Right cardiac atrium (tissue), 5 donors: ENCODE data around the gene CRHR1. TPM values are rescaled to one million over a fixed set of nuclear protein-coding genes. Genes with fewer than 3 reads are reported as not detected.
A peak's percentile ranks its signal among the peaks of the same experiment; 100 is the strongest.

Experiments used
- ATAC-seq, 2 donors: fragments of 200-7000 bp; cut with Tn5 transposase; one replicate each; pipeline versions ENCODE4 v1.8.0 to v1.9.1; 2020; ENCODE audit warnings: moderate library complexity in 2 of 2, mild to moderate bottlenecking in 1 of 2
- DNase-seq, 3 donors: peaks; one replicate each; pipeline ENCODE4 v3.0.0-alpha.2; 2020
- H3K27ac ChIP-seq: one replicate; pipeline ENCODE4 v1.5.1; 2013; ENCODE audit warnings: mild to moderate bottlenecking, low read length, control low read depth, moderate library complexity
- H3K27me3 ChIP-seq: one replicate; pipeline ENCODE4 v1.6.1; 2013; ENCODE audit not compliant: control insufficient read depth, insufficient read depth
- H3K4me1 ChIP-seq: one replicate; pipeline ENCODE4 v1.6.1; 2013; ENCODE audit warnings: low read length; ENCODE audit not compliant: control insufficient read depth, insufficient read depth
- H3K4me3 ChIP-seq: one replicate; pipeline ENCODE4 v1.5.1; 2013; ENCODE audit warnings: low read length, control low read depth
- H3K9me3 ChIP-seq: one replicate; pipeline ENCODE4 v1.6.1; 2013; ENCODE audit warnings: low read length; ENCODE audit not compliant: control insufficient read depth
- WGBS: extraction: QIAGEN DNeasy Blood & Tissue Kit; methylation state at CpG from one replicate; pipeline ENCODE4 v1.1.7; 2013; 5-methylcytosine and 5-hydroxymethylcytosine counted together
- intact Hi-C, 4 donors: fragments of 100-400 bp; cut with DNase I; formaldehyde crosslinking; loops; one replicate each; pipeline versions ENCODE4 v1.11.0 to v1.14.0; 2022 to 2023
- polyA plus RNA-seq: library from polyadenylated mRNA; stranded (reverse); fragments of 200-250 nt; gene quantifications from one replicate; pipeline ENCODE4 v1.2.3, GENCODE V29; 2013
- total RNA-seq, 4 donors: library from RNA; stranded (reverse); fragmentation: NEBNext Ultra II Directional; extraction: Animal tissue kit (Norgen Biotek cat#: 25700); gene quantifications; one replicate each; pipeline ENCODE4 v1.2.1, GENCODE V29; 2021
- donor health status: healthy with polysubstance abuse.
- donor health status: DM: no; HTN: yes; CAD: no.
- donor health status: DM: no; HTN: no; CAD: no.
- donor health status: DM: no; HTN: yes; CAD: no; lungs with severe emphysema.
- donor health status: DM: yes; HTN: yes; CAD: no.

CRHR1 gene
- total and polyA plus RNA-seq, 5 donors, result not detected

DNA sequence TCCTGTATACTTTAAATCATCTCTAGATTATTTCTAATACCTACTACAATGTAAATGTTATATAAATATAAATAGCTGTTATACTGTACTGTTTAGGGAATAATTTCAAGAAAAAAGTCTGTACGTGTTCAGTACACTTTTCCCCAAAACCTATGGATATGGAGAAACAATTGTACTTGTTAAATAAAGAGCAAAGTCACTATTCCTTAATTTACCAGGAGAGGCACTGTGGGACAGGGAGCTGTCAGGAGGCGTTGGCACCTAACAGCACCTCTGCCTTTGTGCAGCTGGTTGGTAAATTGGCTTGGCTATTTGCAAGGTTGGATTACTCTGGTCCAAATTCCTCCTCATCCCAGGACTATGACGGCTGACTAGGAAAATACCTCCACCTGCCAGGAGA, 28.0 kb downstream of the CRHR1 start:
- no peak overlapping the region for H3K4me3 ChIP-seq
- no peaks in the 10 kb centered on the region for H3K27me3 ChIP-seq
- DNase-seq (no peak), ATAC-seq (no peak)
- intact Hi-C loops, result no loop called here
- no peak overlapping the region for H3K27ac ChIP-seq
- no peaks in the 10 kb centered on the region for H3K9me3 ChIP-seq
- 65% methylated on average over 3 of the region's 3 CpGs for WGBS
- no peaks in the 10 kb centered on the region for H3K4me1 ChIP-seq

DNA sequence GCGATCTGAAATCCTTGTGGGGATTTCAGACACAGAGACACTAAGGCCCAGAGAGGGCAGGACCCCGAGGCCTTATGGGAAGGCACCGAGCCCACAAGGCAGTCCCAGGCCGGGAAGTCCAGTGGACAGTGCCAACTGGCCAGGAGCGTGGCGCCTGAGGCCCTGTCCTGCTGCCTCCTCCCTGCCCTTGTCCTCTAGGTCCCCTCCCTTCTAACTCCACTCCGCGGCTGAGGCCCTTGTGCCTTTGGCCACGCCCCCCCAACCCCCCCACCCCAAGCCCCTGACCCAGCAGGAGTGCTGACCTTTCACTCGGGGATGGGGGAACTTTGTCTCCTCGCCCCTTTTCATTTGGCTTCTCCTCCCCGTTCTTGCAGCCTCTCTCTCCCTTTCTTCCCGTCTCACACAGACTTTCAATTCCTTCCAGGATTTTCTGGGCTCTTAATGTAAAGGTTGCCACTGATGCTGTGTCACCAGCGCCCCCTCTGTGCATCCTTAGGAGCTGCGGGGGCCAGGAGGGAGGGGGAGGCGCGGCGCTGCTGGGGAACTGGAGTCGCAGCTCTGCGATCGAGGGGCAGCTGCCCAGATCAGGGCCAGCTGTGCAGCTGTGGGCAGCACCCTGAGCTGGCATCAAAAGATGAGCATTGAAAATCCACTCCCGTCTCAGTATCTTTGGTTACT, 29.1 kb downstream of the CRHR1 start:
- no peaks in the 10 kb centered on the region for H3K9me3 ChIP-seq
- ATAC-seq (no peak), DNase-seq (peak in 1 of 3 donors; percentile 35)
- no peak overlapping the region for H3K27ac ChIP-seq
- no peak overlapping the region for H3K4me3 ChIP-seq
- H3K4me1 ChIP-seq, result no peaks in the 10 kb centered on the region
- WGBS, result 21% methylated on average over 22 of the region's 22 CpGs
- no peaks in the 10 kb centered on the region for H3K27me3 ChIP-seq
- intact Hi-C loops, result no loop called here

DNA sequence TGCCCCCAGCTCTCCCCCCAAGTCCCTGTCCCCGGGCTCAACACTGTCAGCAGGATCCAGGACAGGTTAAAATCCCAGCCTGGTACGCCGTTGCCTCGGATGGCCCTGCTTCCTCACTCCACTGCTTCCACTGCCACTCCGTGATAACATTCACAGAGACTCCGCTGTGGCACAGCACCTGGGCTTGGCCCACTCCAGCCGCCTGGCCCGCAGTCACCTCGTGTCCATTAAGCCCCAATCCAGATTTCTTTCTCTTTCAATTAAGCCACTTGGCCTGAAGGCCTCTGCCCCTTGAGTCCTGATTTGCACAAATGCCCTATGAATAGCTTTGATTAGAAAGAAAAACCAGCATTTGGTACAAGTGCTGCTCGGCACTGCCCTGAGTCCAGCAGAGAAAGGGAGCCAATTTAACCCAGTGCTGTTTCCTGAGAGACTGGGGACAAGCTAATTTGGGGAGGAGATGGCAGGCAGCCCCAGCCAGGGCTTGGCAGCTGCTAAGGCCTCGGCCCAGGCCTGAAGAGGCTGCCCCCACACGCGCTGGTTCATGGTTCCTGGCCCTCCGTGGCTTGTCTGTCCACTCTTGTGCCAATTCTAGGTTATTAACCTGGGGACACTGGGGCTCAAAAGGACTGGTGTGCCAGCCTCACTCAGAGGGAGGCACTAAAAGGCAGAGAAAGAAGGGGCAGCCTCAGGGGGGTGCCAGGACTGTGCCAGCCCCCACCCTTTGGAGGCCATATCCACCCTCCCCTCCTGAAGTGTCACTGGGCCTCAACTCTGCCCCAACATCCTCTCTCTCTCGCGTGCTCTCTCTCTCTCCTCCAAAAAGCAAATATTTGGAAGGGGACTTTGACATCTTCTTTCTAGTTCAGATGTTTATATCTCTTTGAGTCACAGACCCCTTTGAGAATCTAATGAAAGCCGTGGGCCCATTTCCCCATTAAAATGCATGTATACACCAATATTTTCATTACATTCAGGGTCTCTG, 30.8 kb downstream of the CRHR1 start:
- 76% methylated on average over 17 of the region's 17 CpGs for WGBS
- intact Hi-C loops, result no loop called here
- Histone ChIP-seq H3K27me3 (no peaks in the 10 kb centered on the region), H3K4me3 (no peak overlapping the region), H3K4me1 (no peaks in the 10 kb centered on the region), H3K9me3 (no peaks in the 10 kb centered on the region), H3K27ac (no peak overlapping the region)
- ATAC-seq, result peak; percentile 16 to 44
- DNase-seq, result peak in 2 of 3 donors; percentile 7 to 46

DNA sequence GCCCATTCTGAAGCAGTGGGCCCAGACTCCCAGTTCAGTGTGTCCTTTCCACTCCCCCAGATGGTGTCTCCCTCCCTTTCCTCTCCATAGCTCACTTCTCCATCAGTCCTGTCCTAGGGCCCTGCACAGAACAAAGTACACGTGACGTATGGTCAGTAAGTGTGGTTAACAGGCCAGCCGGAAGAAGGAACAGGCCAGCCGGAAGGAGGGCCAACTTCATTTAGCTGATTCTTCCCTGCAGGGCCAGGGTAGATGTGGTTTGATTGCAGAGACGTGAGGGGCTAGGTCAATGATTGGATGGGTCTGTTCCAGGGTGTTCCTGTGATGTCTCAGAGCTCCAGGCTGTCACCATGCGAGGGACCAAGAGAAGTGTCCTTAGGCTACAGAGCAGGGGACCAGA, 31.6 kb downstream of the CRHR1 start:
- 79% methylated on average over 6 of the region's 6 CpGs for WGBS
- DNase-seq, result no peak
- no peaks in the 10 kb centered on the region for H3K4me1 ChIP-seq
- ATAC-seq, result no peak
- intact Hi-C loops, result no loop called here
- no peaks in the 10 kb centered on the region for H3K9me3 ChIP-seq
- H3K27me3 ChIP-seq, result no peaks in the 10 kb centered on the region
- H3K4me3 ChIP-seq, result no peak overlapping the region
- no peak overlapping the region for H3K27ac ChIP-seq

DNA sequence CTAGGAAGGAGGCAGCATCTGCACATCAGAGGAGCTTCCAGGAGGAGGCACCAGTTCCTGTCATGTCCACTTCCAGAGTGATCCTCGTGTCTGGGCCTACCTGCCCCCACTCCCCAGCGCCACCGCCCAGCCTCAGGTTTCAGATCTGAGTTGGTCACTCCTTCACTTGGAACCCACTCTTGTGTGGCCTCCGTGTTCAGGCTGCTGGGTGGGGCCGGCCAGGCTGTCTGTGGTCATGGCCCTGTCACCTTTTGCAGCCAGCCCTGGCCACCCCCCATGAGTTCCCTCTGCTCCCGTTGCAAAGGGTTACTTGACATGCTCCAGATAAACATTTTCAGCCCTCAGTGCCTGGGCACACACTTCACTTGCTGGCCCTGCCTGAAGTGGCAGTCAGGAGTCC, 33.9 kb downstream of the CRHR1 start:
- Histone ChIP-seq H3K4me3 (no peak overlapping the region), H3K27me3 (no peaks in the 10 kb centered on the region), H3K9me3 (no peaks in the 10 kb centered on the region), H3K27ac (no peak overlapping the region), H3K4me1 (no peaks in the 10 kb centered on the region)
- intact Hi-C loops, result no loop called here
- 66% methylated on average over 6 of the region's 6 CpGs for WGBS
- peak in 2 of 3 donors; percentile 3 to 28 for DNase-seq
- ATAC-seq, result no peak

DNA sequence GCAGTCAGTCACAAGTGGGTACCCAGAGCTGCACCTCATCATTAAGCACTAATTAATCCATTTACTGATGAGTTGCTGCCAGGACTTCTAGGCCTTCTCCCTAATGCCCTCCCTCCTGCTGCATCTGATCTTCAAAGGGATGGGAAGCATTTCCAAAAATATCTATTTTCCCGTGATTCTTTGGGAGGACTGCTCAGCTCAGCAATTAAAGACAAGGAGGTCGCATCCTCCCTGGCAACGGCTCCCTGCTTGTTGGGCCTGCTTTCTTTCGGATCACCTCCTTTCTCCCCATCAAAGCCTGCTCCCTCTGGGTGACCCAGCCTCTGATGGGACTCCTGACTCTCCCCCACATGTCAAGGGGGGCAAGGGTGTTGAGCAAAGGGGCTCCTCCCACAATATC, 34.6 kb downstream of the CRHR1 start:
- H3K4me1 ChIP-seq, result no peaks in the 10 kb centered on the region
- H3K4me3 ChIP-seq, result no peak overlapping the region
- no peak for ATAC-seq
- 61% methylated on average over 4 of the region's 4 CpGs for WGBS
- DNase-seq, result no peak
- no peaks in the 10 kb centered on the region for H3K27me3 ChIP-seq
- H3K27ac ChIP-seq, result no peak overlapping the region
- H3K9me3 ChIP-seq, result no peaks in the 10 kb centered on the region
- intact Hi-C loops, result no loop called here

GRCh38 chr17:45819632-45820031, 35.5 kb downstream of the CRHR1 start:
- no peak for DNase-seq
- Histone ChIP-seq H3K4me3 (no peak overlapping the region), H3K9me3 (no peaks in the 10 kb centered on the region), H3K27me3 (no peaks in the 10 kb centered on the region), H3K27ac (no peak overlapping the region), H3K4me1 (no peaks in the 10 kb centered on the region)
- intact Hi-C loops, result no loop called here
- no peak for ATAC-seq
- WGBS, result 66% methylated on average over 6 of the region's 6 CpGs

DNA sequence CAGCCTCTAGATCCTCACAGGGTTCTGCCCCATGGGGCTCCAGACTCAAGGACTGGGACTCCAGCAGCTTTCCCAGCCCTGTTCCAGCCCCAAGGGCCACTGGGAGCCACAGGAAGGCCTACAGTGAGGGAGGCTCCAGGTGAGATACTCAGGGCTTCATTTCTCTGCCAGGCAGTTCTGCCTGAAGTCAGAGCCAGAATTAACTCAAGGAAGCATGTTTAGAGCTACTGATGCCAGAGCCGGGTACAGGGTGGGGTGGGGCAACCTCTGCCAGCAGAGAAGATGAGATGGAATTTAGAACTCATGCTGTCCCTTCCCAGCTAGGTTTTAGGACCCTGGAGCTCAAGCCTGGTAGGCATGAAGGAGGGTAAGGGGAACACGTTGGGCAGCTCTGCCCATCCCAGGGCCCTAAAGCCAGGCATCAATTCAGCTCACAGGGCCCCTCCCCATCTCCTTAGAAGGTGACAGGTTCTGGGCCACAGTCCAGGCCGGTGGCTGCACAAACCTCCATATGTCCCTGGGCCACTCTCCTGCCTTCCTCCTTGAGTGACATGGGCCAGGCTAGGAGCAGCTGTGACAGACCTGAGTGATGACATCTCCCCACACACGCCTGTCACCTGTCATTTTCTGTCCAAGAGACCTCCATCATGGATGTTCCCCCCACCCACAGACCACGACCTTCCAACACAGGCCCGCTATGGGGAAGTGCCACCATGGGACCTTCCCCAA, 36.1 kb downstream of the CRHR1 start:
- Histone ChIP-seq H3K4me1 (no peaks in the 10 kb centered on the region), H3K9me3 (no peaks in the 10 kb centered on the region), H3K27me3 (no peaks in the 10 kb centered on the region), H3K4me3 (no peak overlapping the region), H3K27ac (no peak overlapping the region)
- intact Hi-C loops, result no loop called here
- ATAC-seq (no peak), DNase-seq (peak in 1 of 3 donors; percentile 15)
- 59% methylated on average over 6 of the region's 6 CpGs for WGBS

- 90% methylated on average over 9 of the region's 9 CpGs for WGBS
- no peaks in the 10 kb centered on the region for H3K4me1 ChIP-seq
- H3K9me3 ChIP-seq, result no peaks in the 10 kb centered on the region
- no peak for ATAC-seq
- intact Hi-C loops, result no loop called here
- no peak overlapping the region for H3K27ac ChIP-seq
- peak in 1 of 3 donors; percentile 28 for DNase-seq
- H3K27me3 ChIP-seq, result no peaks in the 10 kb centered on the region
- H3K4me3 ChIP-seq, result no peak overlapping the region
Observed at GRCh38 chr17:45821147-45821546, 37.0 kb downstream of the CRHR1 start.

DNA sequence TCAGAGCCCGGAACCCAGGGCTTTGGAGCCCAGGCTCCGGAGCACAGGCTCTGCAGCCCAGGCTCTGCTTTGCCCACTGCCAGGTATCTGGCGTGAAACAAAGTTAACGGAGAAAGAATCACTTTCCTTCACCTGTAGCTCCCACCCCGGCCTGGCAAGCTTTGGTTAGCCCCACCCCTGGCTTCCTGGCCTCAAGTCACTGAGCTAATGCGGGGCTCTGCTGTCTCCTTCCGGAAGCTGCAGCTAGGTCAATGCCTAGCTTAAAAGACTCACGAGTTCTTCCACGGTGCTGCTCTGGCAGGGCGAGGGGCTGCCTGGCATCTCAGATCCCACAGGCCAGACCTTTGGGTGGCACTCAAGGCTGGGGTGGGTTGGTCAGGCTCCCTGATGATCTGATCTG, 39.5 kb downstream of the CRHR1 start:
- intact Hi-C loops, result no loop called here
- no peak overlapping the region for H3K27ac ChIP-seq
- DNase-seq (peak in 1 of 3 donors; percentile 33), ATAC-seq (no peak)
- no peaks in the 10 kb centered on the region for H3K4me1 ChIP-seq
- H3K4me3 ChIP-seq, result no peak overlapping the region
- 66% methylated on average over 10 of the region's 10 CpGs for WGBS
- H3K27me3 ChIP-seq, result no peaks in the 10 kb centered on the region
- H3K9me3 ChIP-seq, result no peaks in the 10 kb centered on the region

GRCh38 chr17:45824475-45824874, 40.4 kb downstream of the CRHR1 start:
- Histone ChIP-seq H3K27ac (no peak overlapping the region), H3K27me3 (no peaks in the 10 kb centered on the region), H3K4me1 (no peaks in the 10 kb centered on the region), H3K4me3 (no peak overlapping the region), H3K9me3 (no peaks in the 10 kb centered on the region)
- ATAC-seq (no peak), DNase-seq (no peak)
- intact Hi-C loops, result no loop called here
- 74% methylated on average over 7 of the region's 7 CpGs for WGBS
